DOHH2 (cell line): Measurements from ENCODE around the gene GGACT.

Experiments used
- H3F3A ChIP-seq: fragments of 200-600 bp; sonication (generic), shearing (Covaris generic); 2 replicates; pipeline ENCODE4 v1.6.0; 2016; ENCODE audit warnings: antibody characterized with exemption, mild to moderate bottlenecking; ENCODE audit not compliant: control insufficient read depth, insufficient read depth
- H3K27ac ChIP-seq: fragments of 200-600 bp; sonication (generic); 2 replicates; pipeline ENCODE4 v1.5.1; 2014; ENCODE audit warnings: low read depth, mild to moderate bottlenecking, low read length, moderate library complexity
- H3K27me3 ChIP-seq: fragments of 200-600 bp; sonication (generic); 2 replicates; pipeline ENCODE4 v1.6.1; 2014; ENCODE audit warnings: mild to moderate bottlenecking, low read length, mixed read lengths; ENCODE audit not compliant: control insufficient read depth
- H3K36me3 ChIP-seq: fragments of 200-600 bp; sonication (generic); 2 replicates; pipeline ENCODE4 v1.6.1; 2014; ENCODE audit warnings: mild to moderate bottlenecking, low read length, moderate library complexity, mixed read lengths; ENCODE audit not compliant: control insufficient read depth
- H3K4me1 ChIP-seq: fragments of 200-600 bp; sonication (generic); 2 replicates; pipeline ENCODE4 v1.6.1; 2014; ENCODE audit warnings: mild to moderate bottlenecking, low read length, mixed read lengths; ENCODE audit not compliant: control insufficient read depth
- H3K4me2 ChIP-seq: fragments of 200-600 bp; sonication (generic); 2 replicates; pipeline ENCODE4 v1.6.0; 2014; ENCODE audit warnings: mild to moderate bottlenecking, low read length, moderate library complexity
- H3K4me3 ChIP-seq: fragments of 200-600 bp; sonication (generic); 2 replicates; pipeline ENCODE4 v1.5.1; 2014; ENCODE audit warnings: mild to moderate bottlenecking, low read length, mixed read lengths
- H3K79me2 ChIP-seq: fragments of 200-600 bp; sonication (generic); 2 replicates; pipeline ENCODE4 v1.6.1; 2014; ENCODE audit warnings: mild to moderate bottlenecking, low read length, mixed read lengths; ENCODE audit not compliant: control insufficient read depth
- H3K9me2 ChIP-seq: fragments of 200-600 bp; sonication (generic); replicated peaks from 2 replicates; pipeline ENCODE4 v1.6.1; 2014; ENCODE audit warnings: mild to moderate bottlenecking, low read length, mixed read lengths; ENCODE audit not compliant: control insufficient read depth
- H3K9me3 ChIP-seq: fragments of 200-600 bp; sonication (generic); 2 replicates; pipeline ENCODE4 v1.6.1; 2014; ENCODE audit warnings: antibody characterized with exemption, low read length, mixed read lengths; ENCODE audit not compliant: control insufficient read depth, insufficient read depth
- H4K20me1 ChIP-seq: fragments of 200-600 bp; sonication (generic); 2 replicates; pipeline ENCODE4 v1.6.0; 2014; ENCODE audit warnings: low read depth, mild to moderate bottlenecking, antibody characterized with exemption, low read length, moderate library complexity; ENCODE audit not compliant: control insufficient read depth, insufficient read depth
- CTCF ChIP-seq: fragments of 200-600 bp; sonication (generic); IDR thresholded peaks from one replicate; pipeline ENCODE4 v1.5.1; 2014; ENCODE audit warnings: antibody characterized with exemption, mild to moderate bottlenecking, low read depth, low read length; ENCODE audit not compliant: poor library complexity, severe bottlenecking
- EZH2phosphoT487 ChIP-seq: fragments of 200-600 bp; sonication (generic); IDR thresholded peaks from 2 replicates; pipeline ENCODE4 v1.6.1; 2017; ENCODE audit warnings: borderline replicate concordance, mild to moderate bottlenecking, antibody characterized with exemption, low read length, moderate library complexity, mixed read lengths

The GGACT gene

GRCh38 chr13:100520936-100521850 lies 67.4 kb downstream of the GGACT start:
- Histone ChIP-seq H3F3A (no peaks in the 10 kb centered on the region), H3K27ac (no peak overlapping the region), H3K27me3 (no peaks in the 10 kb centered on the region), H3K36me3 (no peaks in the 10 kb centered on the region), H3K4me1 (no peaks in the 10 kb centered on the region), H3K4me2 (peak overlapping the region; percentile 47), H3K79me2 (no peaks in the 10 kb centered on the region), H3K9me2 (no peaks in the 10 kb centered on the region), H3K9me3 (no peaks in the 10 kb centered on the region), H3K4me3 (peak overlapping the region; percentile 30; the same call in 1 of the 2 replicates), H4K20me1 (no peaks in the 10 kb centered on the region)
- no peak for TF ChIP-seq EZH2phosphoT487
- TF ChIP-seq CTCF: no peak

- Histone ChIP-seq H3K4me2 (no peak overlapping the region), H3F3A (no peaks in the 10 kb centered on the region), H3K9me3 (no peaks in the 10 kb centered on the region), H3K27ac (no peak overlapping the region), H3K9me2 (no peaks in the 10 kb centered on the region), H3K79me2 (no peaks in the 10 kb centered on the region), H3K36me3 (no peaks in the 10 kb centered on the region), H3K27me3 (no peaks in the 10 kb centered on the region), H4K20me1 (no peaks in the 10 kb centered on the region), H3K4me1 (no peaks in the 10 kb centered on the region), H3K4me3 (no peak overlapping the region)
- no peak for TF ChIP-seq CTCF
Observed at GRCh38 chr13:100519626-100520025, 69.0 kb downstream of the GGACT start.

- no peak overlapping the region for H3K4me3 ChIP-seq
- no peak overlapping the region for H3K27ac ChIP-seq
- H3K9me3 ChIP-seq: no peaks in the 10 kb centered on the region
- no peaks in the 10 kb centered on the region for H3K9me2 ChIP-seq
- H4K20me1 ChIP-seq: no peaks in the 10 kb centered on the region
- TF ChIP-seq CTCF (no peak), EZH2phosphoT487 (no peak)
- no peaks in the 10 kb centered on the region for H3F3A ChIP-seq
- H3K4me2 ChIP-seq: no peak overlapping the region
- H3K79me2 ChIP-seq: no peaks in the 10 kb centered on the region
- H3K27me3 ChIP-seq: peaks cover 10% of the 10 kb centered on the region
- no peaks in the 10 kb centered on the region for H3K4me1 ChIP-seq
- no peaks in the 10 kb centered on the region for H3K36me3 ChIP-seq
Observed at GRCh38 chr13:100518394-100519062, 70.1 kb downstream of the GGACT start.
